Large intestine (tissue), 3 donors: Measurements from ENCODE around the gene NUDT16L1. TPM values are rescaled to one million over a fixed set of nuclear protein-coding genes. Genes with fewer than 3 reads are reported as not detected.

Experiments
- DNase-seq, 2 donors: peaks; one replicate each; pipeline versions ENCODE4 v3.0.0 to v3.0.0-alpha.2; 2013
- H3K27ac ChIP-seq: one replicate; pipeline ENCODE4 v1.5.1; 2013; ENCODE audit warnings: low read length
- H3K27me3 ChIP-seq: 2 replicates; pipeline ENCODE4 v1.6.1; 2013; ENCODE audit warnings: low read length; ENCODE audit not compliant: control insufficient read depth, insufficient read depth
- H3K36me3 ChIP-seq: 2 replicates; pipeline ENCODE4 v1.6.1; 2013; ENCODE audit warnings: low read length; ENCODE audit not compliant: control insufficient read depth, insufficient read depth
- H3K4me1 ChIP-seq: one replicate; pipeline ENCODE4 v1.6.1; 2013; ENCODE audit warnings: low read length; ENCODE audit not compliant: control insufficient read depth, insufficient read depth
- H3K4me3 ChIP-seq: one replicate; pipeline ENCODE4 v1.5.1; 2013; ENCODE audit warnings: low read length
- H3K9me3 ChIP-seq: one replicate; pipeline ENCODE4 v1.6.1; 2013; ENCODE audit warnings: mild to moderate bottlenecking, low read depth, low read length, moderate library complexity; ENCODE audit not compliant: control insufficient read depth
- WGBS: methylation state at CpG from one replicate; pipeline ENCODE4 v1.1.5; 2013; ENCODE audit warnings: low lambda C conversion rate; ENCODE audit not compliant: insufficient coverage; 5-methylcytosine and 5-hydroxymethylcytosine counted together
- polyA plus RNA-seq: library from polyadenylated mRNA; unstranded; fragments of 120-200 nt; gene quantifications from one replicate; pipeline ENCODE4 v1.2.1, GENCODE V29; 2013

The NUDT16L1 gene
- polyA plus RNA-seq, 1 donor = 42.5 TPM

DNA sequence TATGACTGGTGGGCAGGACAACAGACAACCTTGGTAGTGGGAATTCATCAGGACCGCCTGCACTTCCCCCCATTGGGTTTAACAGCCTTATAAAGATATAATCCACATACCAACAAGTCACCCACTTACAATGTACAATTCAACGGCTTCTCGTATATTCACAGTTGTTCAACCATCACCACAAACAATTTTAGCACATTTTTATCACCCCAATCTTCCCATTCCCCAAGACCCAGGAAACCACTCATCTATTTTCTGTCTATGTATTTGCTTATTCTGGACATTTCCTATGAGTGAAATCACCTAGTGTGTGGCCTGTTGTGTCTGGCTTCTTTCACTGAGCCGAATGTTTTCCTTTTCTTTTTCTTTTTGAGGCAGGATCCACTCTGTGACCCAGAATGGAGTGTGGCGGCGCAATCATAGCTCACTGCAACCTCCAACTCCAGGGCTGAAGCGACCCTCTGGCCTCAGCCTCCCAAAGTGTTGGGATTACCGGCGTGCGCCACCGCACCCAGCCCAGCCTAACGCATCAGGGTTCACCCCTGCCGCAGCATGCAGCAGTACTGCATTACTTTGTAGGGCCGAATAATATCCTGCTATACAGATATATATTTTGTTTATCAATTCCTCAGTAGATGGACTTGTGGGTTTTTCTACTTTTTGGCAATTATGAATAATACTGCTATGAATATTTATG, 29.9 kb downstream of the NUDT16L1 start:
- Histone ChIP-seq H3K4me3 (no peak overlapping the region), H3K9me3 (no peaks in the 10 kb centered on the region), H3K4me1 (no peaks in the 10 kb centered on the region), H3K27ac (no peak overlapping the region), H3K36me3 (peaks cover 36% of the 10 kb centered on the region), H3K27me3 (no peaks in the 10 kb centered on the region)
- no peak for DNase-seq
- 83% methylated on average over 2 of the region's 14 CpGs for WGBS

DNA sequence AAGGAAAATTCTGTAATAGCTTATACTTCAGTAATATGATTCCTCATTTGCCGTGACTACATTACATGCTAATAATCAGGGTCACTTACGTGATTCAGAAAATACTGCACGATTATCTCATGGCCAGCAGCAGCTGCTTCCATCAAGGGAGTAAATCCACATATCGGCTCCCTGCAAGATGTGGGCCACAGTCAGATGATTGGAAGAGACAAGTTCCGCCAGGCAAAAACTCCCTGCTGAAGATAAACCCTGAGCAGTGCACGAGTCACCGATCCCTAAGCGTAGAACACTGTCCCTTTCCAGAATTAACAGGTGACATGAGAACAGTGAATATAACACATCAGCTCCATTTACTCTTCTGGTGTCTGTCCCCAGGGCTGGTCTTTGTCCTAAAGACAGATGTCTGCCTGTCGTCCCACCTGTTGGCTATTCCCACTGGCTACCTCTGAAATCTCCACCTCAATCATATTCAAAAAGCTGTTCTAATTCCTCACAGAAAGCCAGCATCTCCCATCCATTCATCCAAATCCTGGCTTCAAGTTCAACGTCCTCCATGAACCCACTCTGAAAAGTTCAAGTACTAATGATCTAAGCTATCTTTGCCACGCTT, 31.4 kb downstream of the NUDT16L1 start:
- DNase-seq = no peak
- Histone ChIP-seq H3K9me3 (no peaks in the 10 kb centered on the region), H3K27me3 (no peaks in the 10 kb centered on the region), H3K27ac (no peak overlapping the region), H3K4me3 (no peak overlapping the region), H3K36me3 (peaks cover 47% of the 10 kb centered on the region), H3K4me1 (no peaks in the 10 kb centered on the region)
- 100% methylated on average over 1 of the region's 11 CpGs for WGBS

DNA sequence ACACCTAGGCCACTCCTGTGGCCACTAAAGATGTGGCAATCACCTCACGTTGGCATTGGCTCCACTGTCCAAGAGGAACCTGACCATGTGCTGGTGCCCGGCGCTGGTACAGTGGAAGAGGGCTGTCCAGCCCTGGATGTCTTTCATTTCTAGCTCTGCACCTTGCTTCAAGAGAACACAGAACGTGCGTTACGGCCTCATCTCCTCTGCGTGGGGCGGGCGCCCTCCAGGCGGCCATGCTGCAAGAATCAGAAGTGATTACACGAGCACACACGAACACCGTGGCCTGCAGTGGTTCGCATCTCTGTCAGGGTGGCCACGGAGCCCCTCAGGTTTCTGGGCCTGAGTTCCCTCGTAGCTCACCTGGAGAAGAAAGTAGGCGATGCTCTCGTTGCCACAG, 33.3 kb downstream of the NUDT16L1 start:
- Histone ChIP-seq H3K4me3 (no peak overlapping the region), H3K27me3 (no peaks in the 10 kb centered on the region), H3K9me3 (no peaks in the 10 kb centered on the region), H3K4me1 (no peaks in the 10 kb centered on the region), H3K36me3 (peaks cover 53% of the 10 kb centered on the region), H3K27ac (no peak overlapping the region)
- WGBS = no CpG with 5 or more reads among the region's 18 CpGs
- no peak for DNase-seq

GRCh38 chr16:4728676-4729075, 35.3 kb downstream of the NUDT16L1 start:
- no peak for DNase-seq
- H3K27me3 ChIP-seq = no peaks in the 10 kb centered on the region
- no peaks in the 10 kb centered on the region for H3K4me1 ChIP-seq
- no peak overlapping the region for H3K4me3 ChIP-seq
- no CpG with 5 or more reads among the region's 8 CpGs for WGBS
- peaks cover 49% of the 10 kb centered on the region for H3K36me3 ChIP-seq
- no peak overlapping the region for H3K27ac ChIP-seq
- no peaks in the 10 kb centered on the region for H3K9me3 ChIP-seq

DNA sequence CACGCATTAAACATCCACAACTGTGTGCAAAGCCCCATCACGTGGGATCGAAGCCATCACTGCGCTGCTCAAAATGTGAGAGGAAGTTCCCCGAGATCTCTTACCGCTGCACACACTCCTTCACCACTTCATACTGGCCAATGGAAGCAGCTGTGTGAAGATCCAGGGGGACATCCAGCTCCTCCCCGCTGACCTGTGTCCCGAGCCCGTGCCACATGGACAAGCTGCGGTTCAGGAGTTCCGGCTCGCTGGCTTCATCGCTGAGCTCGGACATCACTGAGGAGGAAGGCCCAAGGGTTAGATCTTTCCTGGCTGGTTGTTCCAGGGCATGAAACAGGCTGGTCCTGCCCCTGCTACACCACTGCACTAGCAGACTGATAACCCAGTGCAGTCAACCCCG, 36.5 kb downstream of the NUDT16L1 start:
- peaks cover 43% of the 10 kb centered on the region for H3K36me3 ChIP-seq
- DNase-seq = no peak
- H3K9me3 ChIP-seq = no peaks in the 10 kb centered on the region
- H3K4me3 ChIP-seq = no peak overlapping the region
- WGBS = 90% methylated on average over 2 of the region's 15 CpGs
- H3K27me3 ChIP-seq = no peaks in the 10 kb centered on the region
- no peaks in the 10 kb centered on the region for H3K4me1 ChIP-seq
- H3K27ac ChIP-seq = no peak overlapping the region

GRCh38 chr16:4733211-4733742, 39.9 kb downstream of the NUDT16L1 start:
- no peaks in the 10 kb centered on the region for H3K9me3 ChIP-seq
- DNase-seq = no peak

DNA sequence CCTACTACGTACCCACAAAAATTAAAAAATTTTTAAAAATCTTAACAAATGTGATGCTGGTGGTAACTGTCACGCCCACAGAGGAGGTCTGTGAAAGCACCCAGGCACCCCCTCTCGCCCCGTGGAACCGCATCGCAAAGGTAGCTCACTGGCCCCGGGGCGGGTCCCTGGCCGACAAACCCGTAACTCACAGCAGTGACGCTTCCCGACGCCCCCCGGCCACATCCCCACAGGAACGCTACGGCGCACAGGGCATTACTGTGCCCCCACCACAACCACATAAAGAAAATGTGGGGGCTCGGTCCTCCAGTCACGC, 40.3 kb downstream of the NUDT16L1 start:
- DNase-seq = no peak
- H3K9me3 ChIP-seq = no peaks in the 10 kb centered on the region
- no CpG with 5 or more reads among the region's 19 CpGs for WGBS
- H3K4me1 ChIP-seq = peaks cover 4% of the 10 kb centered on the region
- peak overlapping the region; percentile 49 for H3K27ac ChIP-seq
- H3K36me3 ChIP-seq = peaks cover 14% of the 10 kb centered on the region
- H3K27me3 ChIP-seq = no peaks in the 10 kb centered on the region
- peak overlapping the region; percentile 84 for H3K4me3 ChIP-seq

More at GRCh38 chr16:4733211-4733742, 39.9 kb downstream of the NUDT16L1 start:
- Histone ChIP-seq H3K27me3 (no peaks in the 10 kb centered on the region), H3K4me1 (peaks cover 4% of the 10 kb centered on the region), H3K27ac (no peak overlapping the region), H3K4me3 (peak overlapping the region; percentile 84), H3K36me3 (peaks cover 18% of the 10 kb centered on the region)
- WGBS = no CpG with 5 or more reads among the region's 17 CpGs

DNA sequence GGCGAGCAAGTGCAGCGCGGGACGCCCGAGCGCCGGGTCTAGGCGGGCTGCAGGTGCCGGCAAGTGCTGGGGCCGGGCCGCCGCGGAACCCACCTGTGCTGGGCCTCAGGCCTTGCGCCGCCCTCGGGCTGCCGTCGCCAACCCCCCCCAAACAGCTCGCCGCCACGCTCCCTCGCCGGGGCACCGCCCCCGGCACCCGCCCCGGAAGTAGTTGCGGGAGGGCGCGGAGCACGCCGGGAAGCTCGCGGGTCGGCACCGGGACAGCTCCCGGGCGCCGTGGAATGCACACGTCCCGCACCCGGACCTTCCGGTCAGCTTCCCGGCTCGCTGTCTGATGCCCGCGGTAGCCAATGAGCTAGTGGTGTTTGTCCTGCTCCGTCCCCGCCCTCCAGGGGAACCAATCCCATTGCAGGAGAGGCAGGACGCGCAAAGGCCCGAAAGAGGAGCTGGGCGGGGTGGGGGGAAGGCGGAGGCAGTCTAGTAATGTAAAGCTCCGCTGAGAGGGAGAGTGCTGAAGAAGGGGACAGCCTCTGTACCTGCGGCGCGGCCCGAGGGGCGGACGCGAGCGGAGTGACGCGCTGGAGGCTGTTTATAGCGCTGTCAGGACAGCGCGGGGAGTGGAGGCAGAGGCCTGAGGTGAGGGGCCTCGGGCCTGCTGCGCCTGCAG, 40.8 kb downstream of the NUDT16L1 start, which contains the start of the genes ANKS3 and DNAAF8:
TSS of gene ANKS3 (minus strand) at position 209 of the 667 bp plus-strand sequence. CDS start 4,122 bp downstream, outside the sequence.
TSS of gene DNAAF8 (plus strand) at position 475 of the 667 bp plus-strand sequence. CDS start 1,978 bp downstream, outside the sequence.
- Histone ChIP-seq H3K4me1 (peaks cover 4% of the 10 kb centered on the region), H3K36me3 (peaks cover 9% of the 10 kb centered on the region), H3K27ac (peak within 1 kb of the TSS; percentile 66), H3K9me3 (no peaks in the 10 kb centered on the region), H3K4me3 (peak within 1 kb of the TSS; percentile 84), H3K27me3 (no peaks in the 10 kb centered on the region)
- peak; percentile 95 to 96 for DNase-seq
- WGBS = no CpG with 5 or more reads among the region's 70 CpGs

DNA sequence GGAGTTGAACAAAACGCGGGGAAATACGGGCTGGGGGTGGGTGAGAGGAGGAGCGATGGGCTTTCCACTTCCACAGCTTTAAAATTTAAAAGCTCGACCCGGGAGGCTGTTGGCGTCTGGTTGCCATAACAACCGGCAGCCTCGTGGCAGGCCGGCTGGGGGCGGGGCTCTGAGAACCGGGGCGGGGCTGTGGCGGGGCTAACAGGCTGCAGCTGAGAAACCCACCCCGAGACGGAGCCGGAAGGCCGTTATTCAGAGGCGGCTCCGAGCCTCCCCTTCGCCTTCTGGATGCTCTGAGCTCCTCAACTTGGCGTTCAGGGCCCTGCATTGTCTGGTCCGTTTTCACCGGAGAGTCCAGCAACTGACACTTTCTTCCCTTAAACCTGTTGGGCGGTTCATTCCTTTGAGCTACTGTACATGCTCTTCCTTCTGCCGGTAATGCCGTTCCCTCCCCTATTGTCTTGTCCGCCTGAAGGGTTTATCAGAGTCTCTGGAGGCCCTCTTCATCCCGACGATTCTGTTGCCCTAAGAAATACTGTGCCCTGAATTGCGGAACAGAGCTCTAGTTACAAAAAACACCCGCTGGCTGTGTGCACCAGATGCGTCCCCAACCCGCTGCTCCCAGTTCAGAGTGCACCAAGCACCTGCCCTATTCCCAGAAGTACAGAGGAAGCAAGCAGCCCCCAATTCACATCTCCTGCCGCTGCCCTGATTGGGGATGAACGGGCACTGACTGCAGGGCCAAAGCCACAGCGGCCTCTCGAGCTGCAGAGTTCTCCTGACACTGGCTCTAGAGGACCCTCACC, 41.6 kb downstream of the NUDT16L1 start:
- Histone ChIP-seq H3K9me3 (no peaks in the 10 kb centered on the region), H3K4me1 (peaks cover 4% of the 10 kb centered on the region), H3K27ac (peak overlapping the region; percentile 66), H3K36me3 (peaks cover 6% of the 10 kb centered on the region), H3K27me3 (no peaks in the 10 kb centered on the region), H3K4me3 (peak overlapping the region; percentile 84)
- DNase-seq = peak; percentile 66 to 76
- WGBS = no CpG with 5 or more reads among the region's 38 CpGs

DNA sequence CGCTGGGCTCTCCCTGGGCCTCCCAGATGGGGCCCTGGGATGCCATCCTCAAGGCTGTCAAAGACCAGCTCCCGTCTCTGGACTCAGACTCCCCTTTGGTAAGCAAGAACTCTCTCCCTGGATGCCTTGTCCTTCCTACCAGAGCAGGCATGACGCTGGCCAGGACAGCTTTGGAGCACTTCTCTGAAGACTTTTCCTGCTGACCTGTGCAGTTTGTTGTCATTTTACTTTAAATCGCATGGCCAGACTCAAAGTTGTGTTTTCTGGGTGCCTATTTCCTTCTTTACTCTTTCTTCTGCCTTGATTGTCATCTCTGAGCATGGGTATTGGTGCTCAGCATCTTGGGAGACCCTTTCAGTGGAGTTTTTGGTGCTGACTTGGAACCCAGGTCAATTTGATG, 43.2 kb downstream of the NUDT16L1 start:
- Histone ChIP-seq H3K4me3 (no peak overlapping the region), H3K36me3 (peaks cover 2% of the 10 kb centered on the region), H3K4me1 (peaks cover 4% of the 10 kb centered on the region), H3K9me3 (no peaks in the 10 kb centered on the region), H3K27ac (no peak overlapping the region), H3K27me3 (no peaks in the 10 kb centered on the region)
- no peak for DNase-seq
- WGBS = 100% methylated on average over 1 of the region's 4 CpGs
